ENCODE results near the gene F8.
A peak's percentile ranks its signal among the peaks of the same experiment; 100 is the strongest.
"Not testable (repeated sequence)": the region's sequence is repeated elsewhere in the genome, so short reads cannot be mapped to it uniquely, and the experiment has no call there.

The F8 gene

GRCh38 chrX:155028877-155029291 lies 6.4 kb upstream of the F8 start:
- DNase-seq, result no peak

DNA sequence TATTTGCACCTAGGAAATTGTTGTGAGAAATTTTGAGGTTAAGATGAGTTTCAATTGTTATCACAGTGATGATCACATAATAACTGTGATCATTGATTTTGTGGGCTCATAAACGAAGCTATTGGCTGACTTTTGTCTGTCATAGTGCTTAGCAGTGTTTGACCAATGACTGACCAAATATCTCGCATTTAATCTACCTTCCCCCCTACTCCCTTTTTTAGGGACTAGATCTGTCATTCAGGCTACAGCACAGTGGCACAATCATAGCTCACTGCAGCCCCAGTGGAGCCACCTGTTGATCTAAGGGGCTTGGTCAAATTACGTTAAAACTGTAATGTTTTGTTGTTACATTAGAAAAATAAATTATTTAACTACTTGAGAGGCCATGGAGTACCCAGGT lies 5.6 kb upstream of the F8 start:
- no peak for DNase-seq

- no peak for DNase-seq
Measured at GRCh38 chrX:155027509-155028066, 5.1 kb upstream of the F8 start.

- DNase-seq, result peak; percentile 89
Measured at GRCh38 chrX:155026727-155027508, 4.4 kb upstream of the F8 start, which contains the start of gene FUNDC2. TSS of gene FUNDC2 (plus strand) at chrX:155026844. CDS start at chrX:155026939, 95 bp downstream.

DNA sequence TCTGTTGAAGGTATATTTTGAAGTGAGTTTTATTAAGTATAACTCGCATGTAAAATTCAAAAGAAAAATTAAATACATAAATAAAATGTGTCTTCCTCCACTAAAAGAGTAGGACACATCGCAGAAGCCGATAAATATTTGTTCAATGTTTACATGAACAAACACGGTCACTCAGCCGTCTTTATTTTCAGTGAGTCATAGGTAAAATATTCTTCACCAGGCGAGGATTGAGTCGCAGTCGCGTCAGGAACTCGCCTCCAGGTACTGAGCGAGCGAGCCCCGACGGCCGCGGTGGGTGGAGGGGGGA lies 3.9 kb upstream of the F8 start:
- no peak for DNase-seq

GRCh38 chrX:155023907-155024833 lies 1.6 kb upstream of the F8 start:
- DNase-seq, result no peak

- no peak for DNase-seq
Measured at GRCh38 chrX:155020591-155020990, 1.9 kb downstream of the F8 start.

- DNase-seq, result no peak
Measured at GRCh38 chrX:155009994-155010472, 12.5 kb downstream of the F8 start.

- DNase-seq, result not testable (repeated sequence)
Measured at GRCh38 chrX:155008578-155008977, 13.9 kb downstream of the F8 start.

DNA sequence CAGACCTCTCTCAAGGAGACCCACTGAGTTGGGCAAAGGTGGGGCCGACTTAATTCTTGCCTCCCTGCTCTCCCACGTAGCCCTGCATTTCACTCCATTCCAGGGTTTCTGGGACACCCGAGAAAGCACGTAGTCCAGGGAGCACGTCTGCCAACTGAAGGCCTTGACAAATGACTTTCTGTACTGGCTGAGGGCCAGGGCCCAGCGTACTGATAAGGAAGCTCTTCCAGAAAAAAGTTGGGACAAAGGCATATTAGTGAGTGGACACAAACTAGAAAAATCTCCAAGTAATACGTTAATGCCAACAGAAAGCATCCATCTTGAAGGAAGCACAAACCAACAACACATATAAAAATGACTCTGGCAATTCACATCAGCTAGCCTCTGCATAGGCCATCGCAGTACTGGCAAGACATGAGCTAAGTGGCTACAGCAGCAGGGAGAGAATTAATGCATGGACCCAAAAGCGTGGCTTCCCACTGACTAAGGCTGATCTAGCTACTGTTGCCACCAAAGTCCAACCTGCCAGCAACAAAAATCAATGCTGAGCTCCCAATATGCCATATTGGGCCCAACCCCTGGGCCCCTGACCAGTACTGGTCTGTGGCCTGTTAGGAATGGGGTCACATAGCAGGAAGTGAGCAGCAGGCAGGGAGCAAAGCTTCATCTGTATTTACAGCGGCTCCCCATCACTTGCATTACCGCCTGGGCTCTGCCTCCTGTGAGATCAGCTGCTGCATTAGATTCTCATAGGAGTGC lies 15.4 kb downstream of the F8 start:
- not testable (repeated sequence) for DNase-seq

DNA sequence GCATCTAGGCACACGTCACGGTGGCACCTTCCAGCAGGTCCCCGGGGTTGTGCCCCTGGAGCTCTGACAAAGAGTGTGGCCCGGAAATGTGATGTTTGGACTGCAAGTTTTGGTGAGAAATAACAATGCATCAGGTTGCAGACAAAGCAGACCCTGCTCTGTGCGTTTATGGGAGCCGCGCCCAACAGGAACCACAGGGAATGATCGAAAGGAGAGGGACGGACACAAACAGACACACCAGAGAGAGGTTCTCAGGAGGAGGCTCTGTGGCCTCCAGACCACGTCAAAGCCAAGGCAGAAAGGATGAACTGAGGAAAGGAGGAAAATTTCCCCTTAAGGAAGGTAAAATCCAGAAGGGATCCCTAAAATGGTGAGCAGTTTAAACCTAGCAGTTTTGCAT lies 16.1 kb downstream of the F8 start:
- DNase-seq, result not testable (repeated sequence)

GRCh38 chrX:155005190-155005589 lies 17.3 kb downstream of the F8 start:
- DNase-seq, result no peak

- no peak for DNase-seq
Measured at GRCh38 chrX:155001873-155002272, 20.6 kb downstream of the F8 start.

DNA sequence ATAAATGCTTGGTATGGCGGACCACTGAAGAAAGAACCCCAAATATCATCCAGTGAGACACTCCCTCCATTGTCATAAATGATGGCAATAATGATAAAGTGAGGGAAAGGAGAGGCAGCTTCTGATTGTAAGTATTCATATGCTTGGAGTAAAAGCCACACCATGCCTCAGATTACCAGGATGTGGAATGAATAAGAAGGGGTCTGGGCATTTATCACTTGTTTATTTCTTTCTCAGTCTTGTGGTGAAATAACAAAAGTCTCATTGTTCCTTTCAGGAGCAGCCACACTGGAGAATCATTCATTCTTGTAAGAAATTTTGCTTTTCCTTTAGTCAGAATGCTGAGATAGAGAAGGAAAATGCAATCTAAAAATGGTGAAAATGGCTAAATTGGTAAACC lies 21.7 kb downstream of the F8 start:
- no peak for DNase-seq

- DNase-seq, result no peak
Measured at GRCh38 chrX:154998204-154998880, 24.2 kb downstream of the F8 start.

- DNase-seq, result no peak
Measured at GRCh38 chrX:154991476-154991875, 31.0 kb downstream of the F8 start.

DNA sequence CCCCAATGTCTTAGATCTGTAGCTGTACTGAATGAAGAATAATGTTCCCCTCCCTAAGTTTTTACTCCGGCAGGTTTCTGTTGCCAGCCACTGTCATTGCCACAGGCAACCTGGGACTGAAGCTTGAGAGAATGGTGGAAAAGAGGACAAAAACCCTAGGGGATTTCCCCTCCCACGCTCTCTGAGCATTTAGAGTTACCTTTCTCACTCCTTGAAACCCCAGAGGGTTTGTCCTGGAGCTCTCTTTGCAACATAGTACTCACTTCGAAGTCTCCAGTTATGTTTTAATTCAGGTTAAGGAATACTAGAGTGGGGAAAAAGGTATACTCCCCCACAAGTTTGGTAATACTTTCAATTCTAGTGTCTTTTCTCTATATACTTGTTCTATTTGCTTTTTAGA lies 31.5 kb downstream of the F8 start:
- DNase-seq, result no peak

GRCh38 chrX:154990496-154990895 lies 32.0 kb downstream of the F8 start:
- DNase-seq, result no peak

DNA sequence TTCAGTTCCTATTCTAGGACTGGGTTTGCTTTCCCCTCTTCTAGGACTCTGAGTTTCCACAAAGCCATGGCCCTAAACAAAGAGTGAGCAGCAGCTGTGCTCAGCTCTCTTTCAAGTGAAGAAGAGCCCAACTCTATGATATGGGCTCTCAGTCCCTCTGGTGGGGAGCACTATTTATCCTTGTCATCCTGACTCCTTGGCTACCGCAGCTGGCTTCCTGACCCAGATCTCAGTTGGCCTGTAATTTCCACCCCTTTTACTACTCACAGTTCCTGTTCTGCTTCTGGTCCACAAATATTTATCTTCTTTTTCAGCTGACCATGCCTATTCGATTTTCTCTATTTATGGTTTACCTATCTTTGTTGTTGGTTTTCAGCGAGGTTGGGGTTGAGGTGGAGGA lies 33.8 kb downstream of the F8 start:
- DNase-seq, result no peak

GRCh38 chrX:154987940-154988339 lies 34.6 kb downstream of the F8 start:
- DNase-seq, result no peak

DNA sequence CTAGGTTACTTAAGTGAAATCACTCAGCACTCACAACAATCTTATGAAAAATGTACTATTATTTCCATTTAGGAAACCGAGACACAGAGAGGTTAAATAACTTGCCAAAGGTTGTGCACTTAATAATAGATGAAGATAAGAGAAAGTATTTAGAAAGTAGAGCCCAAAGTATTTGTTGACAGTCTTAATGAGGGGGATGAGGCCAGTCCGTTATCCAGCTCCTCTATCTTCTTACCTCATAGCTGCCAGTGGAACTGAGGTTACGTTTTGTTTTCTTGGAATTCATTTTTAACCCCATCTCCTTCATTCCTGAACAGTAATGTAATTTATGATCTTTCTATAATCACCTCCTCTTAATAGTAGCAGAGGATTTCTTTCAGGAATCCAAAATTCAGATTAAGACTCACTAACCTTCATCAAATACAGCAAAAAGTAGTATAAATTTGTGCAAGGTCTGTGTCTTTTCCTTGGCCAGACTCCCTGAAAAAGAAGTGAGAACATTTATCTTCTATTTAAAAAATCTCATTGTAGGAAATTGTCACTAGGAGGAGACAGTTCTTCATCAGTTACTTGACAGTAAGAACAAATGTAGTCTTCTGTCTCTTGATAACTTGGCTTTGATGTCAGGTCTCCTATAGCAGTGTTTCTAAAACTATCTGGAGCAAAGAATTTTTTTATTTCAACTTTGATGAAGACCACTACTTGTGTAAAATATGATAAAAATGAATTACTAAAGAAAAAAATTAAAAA lies 35.5 kb downstream of the F8 start:
- DNase-seq, result no peak

DNA sequence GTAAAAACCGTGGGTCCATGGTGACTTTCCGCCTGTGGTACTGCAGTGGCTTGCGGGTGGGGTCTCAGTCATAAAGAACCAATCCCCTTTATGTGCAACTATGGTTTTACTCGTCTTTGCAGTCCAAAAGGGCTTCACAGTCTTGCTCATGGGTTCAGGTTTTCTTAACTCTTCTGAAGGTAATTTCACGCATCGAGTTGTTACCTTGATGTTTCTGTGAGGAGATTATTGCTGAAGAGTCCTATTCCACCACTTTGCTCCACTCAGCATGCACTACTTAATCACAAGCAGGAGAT lies 41.5 kb downstream of the F8 start:
- no peak for DNase-seq

Data from NK-92 treated with Interleukin-12 subunit alpha and Interleukin-12 subunit beta, amount 100 ng/mL, for 24 hours (cell line).